ENCODE data around the gene EIF4G2. TPM values are rescaled to one million over a fixed set of nuclear protein-coding genes. Genes with fewer than 3 reads are reported as not detected.

Gene EIF4G2
- total RNA-seq, 1 donor from 2014 or later = 571 TPM

Small RNA genes lying within 50 kb of the gene (small RNA-seq; reads per million reads assigned to genes)
- gene SNORD97 = not detected

Other genes starting within 250 kb of the EIF4G2 start
- gene LYVE1, start 240.3 kb downstream of the EIF4G2 start, total RNA-seq = 49.6 TPM
- gene IRAG1, start 115.2 kb downstream of the EIF4G2 start, total RNA-seq = 2.6 TPM
- gene CTR9, start 57.7 kb downstream of the EIF4G2 start, total RNA-seq = 22.4 TPM
- 21.4 TPM for gene ZBED5, start 49.1 kb upstream of the EIF4G2 start, total RNA-seq